SK-N-MC (cell line): Measurements from ENCODE around the gene TNK2.
"Not testable (repeated sequence)": the region's sequence is repeated elsewhere in the genome, so short reads cannot be mapped to it uniquely, and the experiment has no call there.

Source experiments
- EZH2 ChIP-seq: fragments of 200-600 bp; sonication (generic); IDR thresholded peaks from one replicate; pipeline ENCODE4 v1.6.1; 2017; ENCODE audit warnings: antibody characterized with exemption
- FOXP2 ChIP-seq: optimal IDR thresholded peaks from 2 replicates; pipeline ENCODE3; 2011; ENCODE audit warnings: mild to moderate bottlenecking, moderate library complexity; ENCODE audit not compliant: insufficient read depth; ENCODE audit errors: extremely low read length, control extremely low read depth
- POLR2AphosphoS5 ChIP-seq: IDR thresholded peaks from 2 replicates; pipeline ENCODE4 v1.6.1; 2012; ENCODE audit warnings: mild to moderate bottlenecking, low read depth, low read length, borderline replicate concordance

- TF ChIP-seq EZH2, POLR2AphosphoS5, FOXP2: not testable (repeated sequence)
Observed at GRCh38 chr3:195940806-195941205, 32.5 kb upstream of the TNK2 start.
